ENCODE data around the gene STIP1. TPM values are rescaled to one million over a fixed set of nuclear protein-coding genes. Genes with fewer than 3 reads are reported as not detected.
A peak's percentile ranks its signal among the peaks of the same experiment; 100 is the strongest.

STIP1 gene
- total and polyA plus RNA-seq, 9 of the 15 experiments (the other 6 are each of a cell fraction or from before 2014, with no cell fraction given) = 58.1 to 465 (median 346) TPM

DNA sequence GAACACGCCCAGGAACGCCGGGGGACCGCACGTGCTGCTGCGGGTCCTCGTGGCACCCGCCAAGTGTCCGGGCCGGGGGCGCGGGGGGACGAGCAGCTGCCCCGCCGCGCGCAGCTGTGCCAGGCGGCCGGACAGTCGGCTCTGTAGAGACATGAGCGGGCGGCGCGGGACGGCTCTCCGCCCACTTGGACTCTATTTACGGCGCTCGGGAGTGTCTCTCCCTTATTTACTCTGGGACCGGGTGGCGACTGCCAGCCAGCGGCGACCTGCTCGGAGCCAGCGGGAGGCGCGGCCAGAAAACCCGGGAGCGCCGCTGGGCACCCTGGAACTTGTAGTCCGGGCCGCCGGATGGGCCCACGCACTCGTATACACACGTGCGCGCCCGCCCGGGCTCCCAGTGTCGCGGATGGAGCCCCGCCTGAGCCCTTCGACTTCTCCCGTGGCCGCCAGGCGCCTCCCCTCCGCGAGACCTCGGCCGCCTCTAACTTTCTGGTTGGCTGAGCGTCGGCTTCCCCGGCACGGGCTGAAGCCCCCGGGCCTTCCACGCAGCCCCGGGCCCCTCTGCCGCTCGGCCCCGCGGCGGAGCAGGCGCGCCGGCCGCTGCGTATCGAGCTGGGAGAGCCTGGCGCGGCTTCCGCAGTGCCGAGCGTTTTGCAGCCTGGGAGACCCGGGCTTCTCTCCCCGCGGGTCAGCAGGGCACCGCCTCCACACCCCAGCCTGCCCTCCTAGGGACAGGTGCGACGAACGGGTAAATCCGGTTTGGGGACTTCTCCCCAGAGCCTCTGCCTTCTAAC is 19.9 kb upstream of the STIP1 start, which contains the start of gene MACROD1 (continued):
- TF ChIP-seq NFYB (IDR thresholded peaks at IDR 0.05; ENCODE audit: extremely low read depth, insufficient read length) = no peak
- TF ChIP-seq FOXK2 (conservative IDR thresholded peaks at IDR 0.05 in 1 of 2, IDR thresholded peaks at IDR 0.05 in 1 of 2; ENCODE audit: low read depth in 2 of 2) = peak; percentile 84 to 86
- peak; percentile 86 to 87 for TF ChIP-seq FOXA3 (CRISPR knock-in tag; conservative IDR thresholded peaks at IDR 0.05 in 1 of 2, IDR thresholded peaks at IDR 0.05 in 1 of 2)
- 0 out of 2 replicates have a peak, but pooled peaks have one; percentile 17 for TF ChIP-seq ETV1 (tag; conservative IDR thresholded peaks at IDR 0.05; ENCODE audit: low read depth)
- TF ChIP-seq WHSC1 (IDR thresholded peaks at IDR 0.05; ENCODE audit: low read length) = no peak
- peak; percentile 83; the same call in 1 of the 2 replicates for TF ChIP-seq KAT7 (CRISPR knock-in tag; IDR thresholded peaks at IDR 0.05; ENCODE audit: borderline replicate concordance)
- TF ChIP-seq NCOR1 (IDR thresholded peaks at IDR 0.05) = no peak
- TF ChIP-seq, protein P1, sequence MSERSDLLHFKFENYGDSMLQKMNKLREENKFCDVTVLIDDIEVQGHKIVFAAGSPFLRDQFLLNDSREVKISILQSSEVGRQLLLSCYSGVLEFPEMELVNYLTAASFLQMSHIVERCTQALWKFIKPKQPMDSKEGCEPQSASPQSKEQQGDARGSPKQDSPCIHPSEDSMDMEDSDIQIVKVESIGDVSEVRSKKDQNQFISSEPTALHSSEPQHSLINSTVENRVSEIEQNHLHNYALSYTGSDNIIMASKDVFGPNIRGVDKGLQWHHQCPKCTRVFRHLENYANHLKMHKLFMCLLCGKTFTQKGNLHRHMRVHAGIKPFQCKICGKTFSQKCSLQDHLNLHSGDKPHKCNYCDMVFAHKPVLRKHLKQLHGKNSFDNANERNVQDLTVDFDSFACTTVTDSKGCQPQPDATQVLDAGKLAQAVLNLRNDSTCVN (CRISPR knock-in tag; IDR thresholded peaks at IDR 0.05) = no peak
- no peak for TF ChIP-seq CHAMP1 (IDR thresholded peaks at IDR 0.05)
- peak in 2 of 3 experiments; percentile 54 to 73 for TF ChIP-seq YY1 (IDR thresholded peaks at IDR 0.05; ENCODE audit: borderline replicate concordance in 1 of 3, control insufficient read depth in 1 of 3, extremely low read depth in 1 of 3, insufficient read depth in 3 of 3, insufficient read length in 1 of 3, insufficient replicate concordance in 2 of 3, low read depth in 1 of 3, low read length in 2 of 3)
- TF ChIP-seq VEZF1 (CRISPR knock-in tag; IDR thresholded peaks at IDR 0.05) = no peak; the same call in none of the 2 replicates
- no peak for TF ChIP-seq ZFP1 (CRISPR knock-in tag; IDR thresholded peaks at IDR 0.05)
- TF ChIP-seq ASH1L (IDR thresholded peaks at IDR 0.05; ENCODE audit: borderline replicate concordance, low read depth, partially characterized antibody) = no peak
- TF ChIP-seq, protein P2, sequence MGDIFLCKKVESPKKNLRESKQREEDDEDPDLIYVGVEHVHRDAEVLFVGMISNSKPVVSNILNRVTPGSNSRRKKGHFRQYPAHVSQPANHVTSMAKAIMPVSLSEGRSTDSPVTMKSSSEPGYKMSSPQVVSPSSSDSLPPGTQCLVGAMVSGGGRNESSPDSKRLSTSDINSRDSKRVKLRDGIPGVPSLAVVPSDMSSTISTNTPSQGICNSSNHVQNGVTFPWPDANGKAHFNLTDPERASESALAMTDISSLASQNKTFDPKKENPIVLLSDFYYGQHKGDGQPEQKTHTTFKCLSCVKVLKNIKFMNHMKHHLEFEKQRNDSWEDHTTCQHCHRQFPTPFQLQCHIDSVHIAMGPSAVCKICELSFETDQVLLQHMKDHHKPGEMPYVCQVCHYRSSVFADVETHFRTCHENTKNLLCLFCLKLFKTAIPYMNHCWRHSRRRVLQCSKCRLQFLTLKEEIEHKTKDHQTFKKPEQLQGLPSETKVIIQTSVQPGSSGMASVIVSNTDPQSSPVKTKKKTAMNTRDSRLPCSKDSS (IDR thresholded peaks at IDR 0.05; ENCODE audit: low read depth, partially characterized antibody) = no peak
- TF ChIP-seq DDX20 (tag; IDR thresholded peaks at IDR 0.05; ENCODE audit: low read depth) = no peak
- peak; percentile 69 for TF ChIP-seq CREM (IDR thresholded peaks at IDR 0.05; ENCODE audit: low read depth)
- peak; percentile 68; the same call in 1 of the 2 replicates for TF ChIP-seq CTBP1 (IDR thresholded peaks at IDR 0.05; ENCODE audit: borderline replicate concordance)
- TF ChIP-seq NR3C1 (CRISPR knock-in tag; IDR thresholded peaks at IDR 0.05) = no peak; the same call in 1 of the 2 replicates
- no peak for TF ChIP-seq ARID2 (IDR thresholded peaks at IDR 0.05)
